Thoracic aorta (tissue), 2 donors: Measurements from ENCODE around the gene CCNL1. TPM values are rescaled to one million over a fixed set of nuclear protein-coding genes. Genes with fewer than 3 reads are reported as not detected.

Experiments
- ATAC-seq: fragments of 150-250 bp; one replicate; pipeline ENCODE4 v1.8.0; 2017; ENCODE audit warnings: low read depth; ENCODE audit not compliant: insufficient number of reproducible peaks, low FRiP score
- DNase-seq: peaks from one replicate; pipeline ENCODE4 v3.0.0-alpha.2; 2020; ENCODE audit warnings: low spot score
- H3K27ac ChIP-seq, 2 donors: fragments of 200-600 bp; sonication (generic); 1 replicate in 1 of 2; 2 replicates in 1 of 2; pipeline ENCODE4 v1.5.1; 2016; ENCODE audit warnings: mild to moderate bottlenecking in 2 of 2, moderate library complexity in 2 of 2
- H3K27me3 ChIP-seq: fragments of 200-600 bp; sonication (generic); replicated peaks from 2 replicates; pipeline ENCODE4 v1.6.0; 2016; ENCODE audit warnings: mild to moderate bottlenecking; ENCODE audit not compliant: insufficient read depth
- H3K36me3 ChIP-seq: fragments of 200-600 bp; sonication (generic); one replicate; pipeline ENCODE4 v1.5.1; 2016
- H3K4me1 ChIP-seq, 2 donors: fragments of 200-600 bp; sonication (generic); 1 replicate in 1 of 2; 2 replicates in 1 of 2; pipeline versions ENCODE4 v1.5.1 to v1.6.0; 2016; ENCODE audit warnings: low read depth in 2 of 2, mild to moderate bottlenecking in 1 of 2; ENCODE audit not compliant: control insufficient read depth in 1 of 2
- H3K4me3 ChIP-seq: fragments of 200-600 bp; sonication (generic); 2 replicates; pipeline ENCODE4 v1.5.1; 2016; ENCODE audit warnings: mild to moderate bottlenecking
- H3K9me3 ChIP-seq: fragments of 200-600 bp; sonication (generic); 2 replicates; pipeline ENCODE4 v1.5.1; 2016
- total RNA-seq, 2 donors: library from RNA; depleted of rRNA; stranded (reverse); fragments of >200 nt; gene quantifications; one replicate each; pipeline versions ENCODE4 v1.1.0 to v1.2.3, GENCODE V29; 2016
- TF ChIP-seq, protein P1 (sequence below): fragments of 200-600 bp; sonication (generic); IDR thresholded peaks from one replicate; pipeline ENCODE4 v1.5.1; 2019; ENCODE audit warnings: antibody characterized with exemption

The CCNL1 gene
- total RNA-seq, 2 donors from 2014 or later, result 210 to 387 TPM

- Histone ChIP-seq H3K4me3 (no peak overlapping the region), H3K9me3 (no peaks in the 10 kb centered on the region), H3K27me3 (no peaks in the 10 kb centered on the region), H3K36me3 (no peaks in the 10 kb centered on the region), H3K27ac (no peak overlapping the region), H3K4me1 (peaks cover 0 to 3% of the 10 kb centered on the region in 2 donors)
- TF ChIP-seq, protein P1, sequence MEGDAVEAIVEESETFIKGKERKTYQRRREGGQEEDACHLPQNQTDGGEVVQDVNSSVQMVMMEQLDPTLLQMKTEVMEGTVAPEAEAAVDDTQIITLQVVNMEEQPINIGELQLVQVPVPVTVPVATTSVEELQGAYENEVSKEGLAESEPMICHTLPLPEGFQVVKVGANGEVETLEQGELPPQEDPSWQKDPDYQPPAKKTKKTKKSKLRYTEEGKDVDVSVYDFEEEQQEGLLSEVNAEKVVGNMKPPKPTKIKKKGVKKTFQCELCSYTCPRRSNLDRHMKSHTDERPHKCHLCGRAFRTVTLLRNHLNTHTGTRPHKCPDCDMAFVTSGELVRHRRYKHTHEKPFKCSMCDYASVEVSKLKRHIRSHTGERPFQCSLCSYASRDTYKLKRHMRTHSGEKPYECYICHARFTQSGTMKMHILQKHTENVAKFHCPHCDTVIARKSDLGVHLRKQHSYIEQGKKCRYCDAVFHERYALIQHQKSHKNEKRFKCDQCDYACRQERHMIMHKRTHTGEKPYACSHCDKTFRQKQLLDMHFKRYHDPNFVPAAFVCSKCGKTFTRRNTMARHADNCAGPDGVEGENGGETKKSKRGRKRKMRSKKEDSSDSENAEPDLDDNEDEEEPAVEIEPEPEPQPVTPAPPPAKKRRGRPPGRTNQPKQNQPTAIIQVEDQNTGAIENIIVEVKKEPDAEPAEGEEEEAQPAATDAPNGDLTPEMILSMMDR, result no peak
- ATAC-seq (no peak), DNase-seq (no peak)
Measured at GRCh38 chr3:157098121-157098822, 61.7 kb downstream of the CCNL1 start.
